Islet precursor cell (in vitro differentiated cells): Measurements from ENCODE around the gene AKT1.

ENCODE experiments used
- DNase-seq: peaks from one replicate; pipeline ENCODE4 v3.0.0-alpha.2; 2018

The AKT1 gene

DNA sequence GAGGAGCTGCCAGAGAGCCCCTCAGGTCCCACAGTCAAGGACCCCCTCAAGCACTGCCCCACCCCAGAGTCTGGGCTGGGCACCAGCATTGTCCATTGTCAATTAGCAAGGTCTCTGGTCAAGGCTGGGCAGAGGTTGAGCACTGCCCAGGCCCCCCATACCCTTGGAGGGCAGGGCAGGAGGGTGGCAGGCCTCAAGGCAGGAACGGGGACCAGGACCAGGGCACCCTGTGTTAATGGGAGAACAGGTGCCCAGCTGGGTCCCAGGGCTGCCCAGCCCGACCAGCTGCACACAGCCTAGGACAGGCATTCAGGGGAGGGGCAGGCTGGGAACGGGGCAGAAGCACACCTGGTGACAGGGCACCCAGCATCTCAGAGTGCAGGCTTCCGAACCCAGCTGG, 24.2 kb downstream of the AKT1 start:
- DNase-seq = no peak

DNA sequence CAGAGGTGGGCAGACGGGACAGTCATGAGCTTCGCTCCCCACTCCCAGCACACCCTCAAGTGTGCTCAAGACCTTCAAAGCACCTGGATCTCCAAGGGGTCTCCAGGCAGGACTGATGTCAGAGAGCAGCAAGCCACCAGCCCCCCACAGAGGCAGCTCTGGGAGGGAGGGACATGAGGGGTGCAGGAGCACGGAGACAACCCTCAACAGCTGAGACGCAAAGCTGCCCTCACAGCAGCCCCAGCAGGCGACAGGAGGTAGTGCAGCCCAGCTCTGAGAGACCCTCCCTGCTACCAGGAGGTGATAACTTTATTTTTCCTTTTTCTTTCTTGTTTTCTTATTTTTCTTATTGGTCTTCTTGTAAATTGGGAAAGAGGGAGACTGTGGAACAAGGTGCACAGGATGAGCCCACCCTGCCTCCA, 24.7 kb downstream of the AKT1 start:
- no peak for DNase-seq

DNA sequence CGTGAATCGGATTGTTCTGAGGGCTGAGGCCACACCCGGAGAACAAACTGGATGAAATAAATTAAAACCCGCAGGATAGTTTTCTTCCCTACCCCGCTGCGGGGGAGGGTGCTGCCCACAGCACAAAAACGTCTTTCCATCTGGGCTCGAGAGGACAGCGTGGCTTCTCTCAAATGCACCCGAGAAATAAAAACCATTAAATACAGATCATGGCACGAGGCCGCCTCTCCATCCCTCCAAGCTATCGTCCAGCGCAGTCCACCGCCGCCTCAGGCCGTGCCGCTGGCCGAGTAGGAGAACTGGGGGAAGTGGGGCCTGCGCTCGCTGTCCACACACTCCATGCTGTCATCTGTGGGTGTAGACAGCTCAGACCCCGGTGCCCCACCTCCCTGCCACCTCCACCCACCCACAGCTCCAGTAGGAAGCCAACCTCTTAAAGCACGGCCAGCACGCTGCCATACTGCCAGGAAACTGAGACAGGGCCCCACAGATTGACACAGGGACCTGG, 25.4 kb downstream of the AKT1 start:
- DNase-seq = no peak

DNA sequence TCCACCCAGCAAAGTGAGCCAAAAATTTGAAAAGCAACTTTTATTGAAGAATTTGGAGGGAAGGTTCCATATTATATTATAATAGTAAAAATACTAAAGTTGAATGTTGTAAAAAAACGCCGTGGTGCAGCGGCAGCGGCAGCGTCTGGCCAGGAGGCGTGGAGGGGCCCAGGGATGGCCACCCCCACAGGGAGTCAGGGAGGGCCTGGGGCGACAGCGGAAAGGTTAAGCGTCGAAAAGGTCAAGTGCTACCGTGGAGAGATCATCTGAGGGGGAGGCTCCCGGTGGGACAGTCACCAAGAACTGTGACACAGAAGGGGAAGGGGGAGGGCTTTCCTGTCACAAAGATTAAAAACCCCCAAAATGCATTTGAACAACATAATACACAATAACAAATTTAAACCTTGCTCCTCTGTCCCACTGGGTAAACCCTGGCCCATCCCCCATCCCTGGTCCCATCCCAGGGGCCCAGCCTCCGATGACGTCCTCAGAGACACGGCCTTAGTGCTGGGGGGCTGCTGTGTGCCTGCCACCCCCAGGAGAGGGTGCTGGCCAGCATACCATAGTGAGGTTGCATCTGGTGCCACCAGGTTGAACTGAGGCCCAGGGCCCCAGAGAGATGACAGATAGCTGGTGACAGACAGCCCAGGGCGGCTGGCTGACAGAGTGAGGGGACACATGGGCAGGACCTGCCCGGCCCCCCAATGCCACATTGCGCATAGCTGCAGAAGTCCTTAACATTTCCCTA, 26.1 kb downstream of the AKT1 start:
- no peak for DNase-seq

DNA sequence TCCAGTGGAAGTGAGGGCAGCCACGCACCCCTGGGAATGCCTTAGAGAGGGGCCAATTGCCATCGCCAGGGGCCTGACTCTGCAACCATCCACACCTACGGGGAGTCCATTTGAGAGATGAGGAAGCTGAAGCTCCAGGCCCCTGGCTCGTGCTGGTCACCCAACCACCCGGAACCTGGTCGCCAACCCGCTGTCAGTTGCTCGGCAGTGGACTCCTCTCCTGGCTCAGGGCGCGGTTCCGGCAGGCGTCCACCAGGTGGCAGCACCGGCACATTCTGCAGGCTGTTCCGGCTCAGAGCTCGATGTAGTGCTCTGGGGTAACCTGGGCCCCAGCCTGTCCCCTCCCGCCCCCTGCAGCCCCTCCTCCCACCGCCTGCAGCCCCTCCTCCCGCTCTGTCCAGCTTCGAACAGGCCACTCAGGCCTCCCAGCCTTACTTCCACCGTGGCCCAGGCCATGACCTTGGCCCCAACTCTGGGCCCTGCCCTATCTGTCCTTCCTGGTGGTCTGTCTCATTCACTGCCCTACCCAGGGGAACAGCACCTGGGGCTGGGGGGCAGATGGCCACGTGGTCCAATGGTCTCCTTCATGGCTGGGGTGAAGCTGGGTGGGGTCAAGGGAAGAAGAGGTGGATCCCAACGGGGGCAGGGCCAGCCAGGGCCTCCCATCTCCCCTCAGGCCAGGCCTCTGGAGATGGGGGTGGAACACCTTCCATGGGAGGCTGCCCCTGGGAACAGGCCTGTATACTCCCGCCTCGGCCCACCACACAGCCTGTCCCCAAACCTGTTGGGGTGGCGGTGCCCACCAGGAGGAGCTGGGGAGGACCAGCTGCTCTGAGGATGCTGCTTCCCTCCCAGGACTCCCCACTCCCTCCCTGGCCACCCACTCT, 26.9 kb downstream of the AKT1 start:
- peak; percentile 98 for DNase-seq

DNA sequence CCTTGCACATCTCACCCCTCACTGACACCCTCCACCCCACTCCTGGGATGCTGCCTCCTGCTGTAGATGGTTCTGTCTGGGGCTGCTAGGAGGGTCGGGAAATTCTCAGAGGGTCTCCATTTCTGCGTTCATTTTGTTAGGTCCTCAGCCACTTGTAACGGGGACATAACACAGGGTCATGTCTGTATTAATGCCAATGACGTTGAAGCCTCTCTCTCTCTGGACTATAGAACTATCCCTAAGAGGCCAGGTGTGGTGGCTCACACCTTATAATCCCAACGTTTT, 28.0 kb downstream of the AKT1 start:
- no peak for DNase-seq

DNA sequence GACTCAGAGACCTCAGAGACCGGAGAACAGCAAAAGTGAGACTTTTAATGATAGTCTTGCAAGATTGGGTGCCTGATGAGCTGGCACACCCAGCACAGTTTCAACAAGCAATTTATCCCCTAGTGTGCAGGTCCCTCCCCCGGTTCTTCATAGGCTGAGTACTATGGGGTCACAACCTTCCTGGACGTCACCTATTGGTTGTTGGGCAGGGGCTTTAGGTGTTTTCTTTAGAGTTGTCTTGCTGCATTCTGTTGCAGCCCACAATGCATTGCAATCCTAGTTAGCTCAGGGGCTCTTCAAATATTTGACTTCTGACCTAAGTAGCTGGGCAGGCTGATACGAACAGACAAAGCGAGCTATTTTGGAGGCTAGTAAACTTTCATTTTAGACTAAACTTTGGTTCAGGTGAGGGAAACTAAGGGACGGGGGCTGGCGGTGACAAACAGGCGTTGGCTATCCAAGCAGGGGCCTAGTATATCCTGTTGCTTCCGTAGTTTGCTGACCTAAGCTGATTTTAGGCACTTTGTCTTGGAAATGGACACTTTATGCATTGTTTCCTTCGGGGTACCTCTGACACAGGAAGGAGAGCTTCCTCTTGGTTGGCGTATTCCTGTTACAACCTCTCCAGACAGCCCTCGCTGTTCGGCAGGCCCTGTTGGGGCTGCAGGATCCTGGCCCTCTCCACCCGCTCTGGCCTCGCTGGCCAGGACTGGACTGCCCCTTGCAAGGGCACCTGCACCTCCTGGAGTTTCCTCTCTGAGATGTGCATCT, 28.5 kb downstream of the AKT1 start:
- DNase-seq = no peak

DNA sequence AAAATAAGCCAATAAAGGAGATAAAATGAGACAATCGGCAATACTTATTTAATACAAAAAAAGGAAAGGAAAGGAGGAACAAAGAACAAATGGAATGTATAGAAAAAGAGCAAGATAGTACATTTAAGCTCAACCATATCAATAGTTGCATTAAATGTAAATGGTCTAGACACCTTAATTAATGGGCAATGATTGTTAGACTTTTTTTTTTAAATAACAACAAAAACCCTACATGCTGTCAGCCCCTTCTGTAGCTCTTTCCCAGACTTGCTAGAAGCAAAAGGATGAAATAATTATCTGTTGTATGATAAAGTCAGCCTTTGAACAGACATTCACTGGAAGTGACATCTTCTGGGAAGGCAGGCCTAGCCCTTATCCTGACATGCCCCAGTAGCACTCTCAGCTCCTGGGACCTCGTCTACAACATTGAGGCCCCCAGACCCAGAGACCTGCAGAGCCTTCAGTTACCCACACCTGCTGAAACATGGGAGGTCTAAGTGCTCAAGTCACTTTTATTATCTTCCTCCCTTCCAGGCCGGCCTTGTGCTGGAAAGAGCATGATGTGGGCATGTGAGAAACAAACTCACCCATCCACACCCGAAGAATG, 29.2 kb downstream of the AKT1 start:
- DNase-seq = no peak

DNA sequence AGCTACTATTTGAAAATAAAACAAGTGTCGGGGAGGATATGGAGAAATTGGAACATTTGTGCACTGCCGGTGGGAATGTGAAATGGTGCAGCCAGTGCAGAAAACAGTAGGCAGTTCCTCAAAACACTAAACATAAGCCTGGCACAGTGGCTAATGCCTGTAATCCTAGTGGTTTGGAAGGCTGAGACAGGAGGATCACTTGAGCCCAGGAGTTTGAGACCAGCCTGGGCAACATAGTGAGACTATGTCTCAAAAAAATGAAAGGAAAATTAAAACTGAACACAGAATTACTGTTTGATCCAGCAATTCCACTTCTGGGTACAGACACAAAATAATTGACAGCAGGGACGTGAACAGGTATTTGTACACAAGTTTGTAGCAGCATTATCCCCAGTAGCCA, 30.0 kb downstream of the AKT1 start:
- no peak for DNase-seq

DNA sequence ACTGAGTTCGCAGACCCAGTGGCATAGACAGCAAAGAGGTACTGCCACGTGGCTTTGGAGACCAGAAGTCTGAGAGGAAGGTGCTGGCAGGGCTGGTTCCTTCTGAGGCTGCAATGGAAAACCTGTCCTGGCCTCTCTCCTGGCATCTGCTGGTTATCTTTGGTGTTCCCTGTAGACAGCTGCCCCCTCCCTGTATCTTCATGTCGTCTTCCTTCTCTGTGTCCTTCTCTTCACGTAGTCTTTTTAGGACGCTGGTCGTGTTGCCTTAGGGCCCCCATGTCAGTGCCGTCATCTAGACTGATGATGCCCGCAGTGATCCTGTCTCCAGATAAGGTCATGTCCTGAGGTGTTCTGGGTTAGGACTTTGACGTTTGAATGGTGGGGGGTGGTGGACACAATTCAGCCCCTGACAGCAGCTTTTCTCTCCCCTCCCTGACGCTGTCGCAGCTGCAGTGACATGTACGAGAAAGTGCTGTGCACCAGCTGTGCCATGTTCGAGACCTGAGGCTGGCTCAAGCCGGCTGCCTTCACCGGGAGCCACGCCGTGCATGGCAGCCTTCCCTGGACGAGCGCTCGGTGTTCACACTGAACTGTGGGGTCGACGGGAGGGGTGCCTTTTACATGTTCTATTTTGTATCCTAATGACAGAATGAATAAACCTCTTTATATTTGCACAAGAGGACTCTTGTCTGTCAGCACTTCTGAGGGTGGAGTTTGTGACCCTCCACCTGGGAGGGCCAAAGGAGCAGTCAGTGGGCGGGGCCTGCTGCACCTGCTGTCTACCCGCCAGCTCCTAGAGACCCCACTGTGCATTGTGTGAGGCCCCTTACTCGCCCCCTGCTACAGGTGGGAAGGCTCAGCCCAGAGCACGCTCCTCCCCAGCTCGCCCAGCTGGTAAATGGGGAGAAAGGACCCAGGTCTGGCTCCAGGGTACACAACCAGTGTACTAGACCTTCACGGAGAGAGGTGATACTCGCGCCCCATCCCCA, 36.3 kb downstream of the AKT1 start:
- no peak for DNase-seq

DNA sequence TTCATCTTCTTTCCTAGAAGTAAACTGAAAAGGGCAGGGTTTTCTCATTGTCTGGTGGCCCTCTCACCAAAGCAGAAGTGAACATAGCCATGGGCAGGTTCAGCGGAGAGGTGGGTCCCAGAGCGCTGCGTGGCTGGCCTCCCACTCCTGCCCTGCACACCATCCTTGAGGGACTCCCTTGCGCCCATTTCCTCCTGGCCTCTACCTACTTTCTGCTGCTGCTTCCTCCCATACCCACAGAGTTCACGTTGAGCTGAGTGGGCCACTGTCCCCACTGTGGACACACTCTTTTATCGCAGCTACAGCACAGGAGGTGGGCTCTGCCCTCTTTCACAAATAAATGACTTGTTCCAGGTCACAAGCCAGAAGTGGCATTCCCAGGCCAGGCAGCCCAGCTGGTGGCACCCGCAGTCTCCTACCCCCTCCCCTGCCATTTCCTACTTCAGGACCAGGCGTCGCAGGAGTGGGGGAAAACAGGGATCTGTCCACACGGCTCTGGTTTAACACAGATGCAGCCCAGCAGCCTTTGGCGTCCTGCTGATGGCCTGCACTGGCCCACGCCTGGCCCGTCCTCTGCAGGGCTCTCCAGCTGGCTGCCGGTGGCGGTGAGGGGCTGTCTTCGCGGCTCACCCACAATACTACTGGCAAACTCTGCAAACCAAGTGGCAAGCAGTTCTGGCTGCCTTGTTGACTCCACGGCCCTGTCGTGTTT, 37.7 kb downstream of the AKT1 start:
- DNase-seq = no peak

DNA sequence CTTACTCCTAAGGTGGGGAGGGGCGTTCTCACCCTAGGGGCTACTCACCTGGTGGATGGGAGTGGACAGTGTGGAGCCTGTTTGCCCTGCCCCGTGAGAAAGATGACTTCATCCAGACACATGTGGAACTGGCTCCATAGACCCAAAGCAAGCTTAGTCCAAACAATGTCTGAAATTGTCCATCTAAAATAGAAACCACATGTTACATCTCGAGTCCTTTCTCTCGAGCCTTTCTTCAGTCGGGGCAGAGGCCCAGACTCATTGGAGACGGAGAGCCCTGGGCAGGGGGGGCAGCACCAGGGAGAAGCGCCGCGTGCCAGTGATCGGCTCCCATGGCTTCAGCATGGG, 38.3 kb downstream of the AKT1 start:
- no peak for DNase-seq

DNA sequence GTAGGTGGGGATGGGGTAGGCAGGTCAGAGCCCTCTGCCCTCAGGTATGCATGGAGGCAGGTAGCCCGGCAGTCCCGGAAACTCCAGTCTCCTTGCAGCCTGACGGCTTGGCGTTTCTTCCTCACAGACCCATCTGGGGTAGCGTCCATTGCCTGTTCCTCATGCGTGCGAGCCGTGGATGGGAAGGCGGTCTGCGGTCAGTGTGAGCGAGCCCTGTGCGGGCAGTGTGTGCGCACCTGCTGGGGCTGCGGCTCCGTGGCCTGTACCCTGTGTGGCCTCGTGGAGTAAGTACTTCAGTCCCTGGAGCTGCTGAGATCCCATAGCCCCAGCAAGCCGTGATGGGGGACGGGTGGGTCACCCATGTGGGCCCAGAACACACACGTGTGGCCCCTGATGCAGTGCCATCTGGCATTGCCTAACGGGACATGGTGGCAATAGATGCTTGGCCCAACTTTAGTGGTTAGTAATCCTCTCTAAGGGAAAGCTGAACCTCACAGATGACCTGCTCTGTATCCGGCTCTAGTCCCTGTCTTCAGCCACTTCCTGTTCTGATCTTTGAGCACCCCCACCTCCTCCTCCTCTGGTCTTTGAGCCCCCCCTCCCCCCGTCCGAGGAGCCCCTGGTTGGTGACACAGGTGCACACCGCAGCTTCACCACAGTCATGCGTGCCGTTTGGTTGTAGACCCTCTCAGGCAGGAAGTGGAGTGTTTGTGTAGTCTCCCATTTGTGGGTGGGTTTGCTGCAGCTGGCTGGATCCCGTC, 38.9 kb downstream of the AKT1 start:
- DNase-seq = no peak

DNA sequence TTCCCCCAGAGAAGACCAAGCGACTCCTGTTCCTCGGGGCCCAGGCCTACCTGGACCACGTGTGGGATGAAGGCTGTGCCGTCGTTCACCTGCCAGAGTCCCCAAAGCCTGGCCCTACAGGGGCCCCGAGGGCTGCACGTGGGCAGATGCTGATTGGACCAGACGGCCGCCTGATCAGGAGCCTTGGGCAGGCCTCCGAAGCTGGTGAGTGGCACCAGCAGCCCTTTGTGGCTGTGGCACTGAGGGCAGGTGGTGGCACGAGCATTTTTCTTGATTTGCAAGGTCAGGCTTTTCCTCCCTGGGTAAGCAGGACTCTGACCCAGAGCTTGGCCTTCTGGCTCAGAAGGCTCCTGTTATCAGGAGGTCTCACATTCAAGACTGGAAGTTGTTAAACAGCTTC, 39.9 kb downstream of the AKT1 start:
- DNase-seq = no peak

DNA sequence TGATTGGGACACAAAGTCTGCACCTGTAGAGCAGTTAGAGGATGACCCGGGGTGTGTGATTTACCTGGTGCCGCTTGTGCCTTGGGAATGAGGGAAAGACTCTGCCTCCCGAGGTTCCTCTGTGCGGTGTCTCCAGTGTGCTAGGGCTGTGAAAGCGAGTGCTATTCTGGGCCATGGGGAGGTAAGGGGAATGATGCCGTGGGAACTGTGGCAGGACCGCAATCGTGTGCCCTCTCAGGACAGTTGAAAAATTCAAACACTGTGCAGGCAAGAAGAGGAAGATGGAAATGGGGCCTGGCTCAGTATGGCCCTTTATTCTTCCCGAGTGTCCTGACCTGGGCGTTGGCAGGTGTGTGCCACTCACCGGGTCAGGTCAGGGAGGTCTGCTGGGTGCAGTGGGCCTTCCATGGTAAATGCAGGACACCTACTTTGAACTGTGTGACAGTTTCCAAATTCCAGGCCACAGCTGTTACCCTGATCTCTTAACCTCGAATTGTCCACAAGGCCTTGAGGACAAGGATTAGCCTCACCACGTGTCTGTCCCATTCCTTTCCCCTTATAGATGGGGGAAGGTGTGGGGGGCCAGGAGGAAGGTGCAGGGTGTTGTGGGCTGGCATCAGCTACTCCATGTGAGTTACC, 41.2 kb downstream of the AKT1 start:
- no peak for DNase-seq

DNA sequence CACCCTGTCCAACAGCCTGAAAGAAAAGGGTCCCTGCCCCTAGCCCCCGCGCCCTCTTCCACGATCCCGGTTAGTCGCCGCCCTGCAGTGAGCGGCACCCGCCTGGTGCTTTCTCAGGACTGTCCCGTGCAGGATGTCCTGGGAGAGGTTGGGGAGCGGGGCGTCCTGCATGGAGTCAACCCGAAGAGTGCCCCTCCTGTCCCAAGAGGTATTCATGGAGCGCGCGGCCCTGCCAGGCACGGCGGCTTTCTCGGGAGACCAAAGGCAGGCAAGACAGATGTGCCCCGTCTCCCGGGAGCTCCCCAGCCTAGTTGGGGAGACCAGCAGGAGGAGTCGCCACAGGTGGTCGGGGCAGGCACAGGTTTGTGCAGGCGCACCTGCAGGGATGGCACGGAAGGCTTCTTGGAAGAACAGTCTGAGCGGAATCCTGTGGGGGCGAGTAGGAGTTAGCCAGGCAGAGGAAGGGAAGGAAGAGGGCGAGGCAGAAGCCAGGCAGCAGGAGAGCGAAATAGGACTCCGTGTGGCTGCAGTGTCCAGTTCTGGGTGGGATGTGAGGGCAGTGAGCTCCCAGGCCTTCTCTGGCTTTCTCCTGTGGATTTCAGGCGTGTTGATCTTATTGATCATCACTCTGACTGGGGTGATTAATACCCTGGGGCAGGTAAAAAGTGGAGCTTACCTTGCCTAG, 41.9 kb downstream of the AKT1 start:
- no peak for DNase-seq

DNA sequence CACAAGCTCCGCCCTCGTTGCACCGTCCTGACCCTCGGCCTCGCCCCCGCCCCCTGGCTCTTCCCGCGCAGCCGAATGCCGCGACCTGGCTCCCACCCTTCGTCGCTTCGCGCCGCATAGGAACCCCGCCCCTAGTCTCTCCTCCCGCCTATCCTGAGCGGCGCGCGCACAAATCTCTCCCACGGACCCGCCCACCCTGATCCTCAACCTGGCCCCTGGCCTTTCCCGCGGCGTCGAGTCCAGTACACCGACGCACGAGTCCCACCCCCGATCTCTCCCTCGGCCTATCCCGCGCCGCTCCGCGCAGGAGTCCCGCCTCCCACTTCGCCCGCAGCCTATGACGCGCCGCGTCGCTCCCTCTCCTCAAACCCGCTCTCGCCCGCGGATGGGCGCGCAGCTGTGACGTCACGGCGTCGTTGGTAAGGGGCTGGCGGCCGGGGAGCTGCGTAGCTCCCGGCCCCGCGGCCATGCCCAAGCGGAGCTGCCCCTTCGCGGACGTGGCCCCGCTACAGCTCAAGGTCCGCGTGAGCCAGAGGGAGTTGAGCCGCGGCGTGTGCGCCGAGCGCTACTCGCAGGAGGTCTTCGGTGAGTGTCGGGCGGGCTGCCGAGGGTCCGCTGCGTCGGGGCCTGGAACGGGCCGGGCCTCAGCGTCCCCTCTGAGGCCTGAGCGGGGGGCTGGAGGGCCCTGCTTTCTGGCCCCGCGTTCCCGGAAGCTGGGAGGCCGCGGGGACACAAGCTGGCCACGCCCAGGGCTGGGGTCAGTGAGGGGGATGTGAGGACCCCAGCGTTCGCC, 42.6 kb downstream of the AKT1 start, which contains the start of gene SIVA1:
TSS of gene SIVA1 (plus strand) at position 413 of the 793 bp plus-strand sequence. CDS start at position 468, 55 bp downstream.
- peak; percentile 100 for DNase-seq

DNA sequence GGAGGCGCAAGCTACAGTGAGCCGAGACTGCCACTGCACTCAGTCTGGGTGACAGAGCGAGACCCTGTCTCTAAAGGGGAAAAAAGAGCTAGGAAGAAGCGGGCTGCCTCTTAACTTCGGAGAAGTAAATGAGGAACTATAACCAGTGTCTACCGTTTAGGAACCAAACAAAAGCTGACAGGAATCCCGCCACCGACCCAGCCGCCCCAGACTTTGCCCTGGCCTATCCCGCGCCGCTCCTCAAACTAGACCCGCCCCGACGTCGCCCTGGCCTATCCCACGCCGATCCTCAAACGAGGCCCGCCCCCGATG, 43.2 kb downstream of the AKT1 start:
- DNase-seq = no peak
